ENCODE measurements around the gene NACC1.
A peak's percentile ranks its signal among the peaks of the same experiment; 100 is the strongest.

DNA sequence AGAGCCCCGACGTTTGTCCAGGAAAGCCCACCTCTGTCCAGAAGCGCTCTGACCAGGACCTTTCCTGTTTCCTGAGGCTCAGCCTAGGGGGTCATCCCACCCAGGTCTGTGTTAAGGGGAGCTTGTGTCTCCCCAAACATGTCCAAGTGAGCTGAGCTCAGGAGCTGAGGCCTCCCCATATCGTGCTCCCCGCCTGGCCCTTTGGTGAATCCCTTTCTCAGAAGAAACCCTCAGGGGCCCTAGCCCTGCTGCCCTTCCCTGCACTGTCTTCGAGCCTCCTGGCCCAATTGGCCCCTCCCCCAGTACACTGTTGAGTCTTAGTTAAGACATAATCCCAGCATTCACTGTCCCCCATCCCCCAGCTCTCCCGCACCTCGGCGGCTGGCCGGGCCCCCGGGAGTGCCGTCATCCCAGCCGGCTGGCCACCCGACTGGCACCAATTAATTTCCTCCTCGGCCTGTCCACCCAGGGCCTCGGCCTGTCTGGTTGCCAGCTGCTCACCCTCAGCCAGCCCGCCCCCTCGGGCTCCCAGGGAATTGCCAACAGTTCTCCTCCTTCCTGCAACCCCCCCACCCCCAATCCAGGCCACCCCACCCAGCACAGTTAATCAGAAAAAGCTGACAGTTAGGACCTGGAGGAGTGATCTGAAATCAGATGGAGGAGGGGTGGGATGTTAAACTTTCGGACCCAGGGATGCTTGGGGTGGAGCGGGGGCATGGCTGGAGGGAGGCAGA lies 45.7 kb downstream of the NACC1 start:
- TF ChIP-seq, protein P1, sequence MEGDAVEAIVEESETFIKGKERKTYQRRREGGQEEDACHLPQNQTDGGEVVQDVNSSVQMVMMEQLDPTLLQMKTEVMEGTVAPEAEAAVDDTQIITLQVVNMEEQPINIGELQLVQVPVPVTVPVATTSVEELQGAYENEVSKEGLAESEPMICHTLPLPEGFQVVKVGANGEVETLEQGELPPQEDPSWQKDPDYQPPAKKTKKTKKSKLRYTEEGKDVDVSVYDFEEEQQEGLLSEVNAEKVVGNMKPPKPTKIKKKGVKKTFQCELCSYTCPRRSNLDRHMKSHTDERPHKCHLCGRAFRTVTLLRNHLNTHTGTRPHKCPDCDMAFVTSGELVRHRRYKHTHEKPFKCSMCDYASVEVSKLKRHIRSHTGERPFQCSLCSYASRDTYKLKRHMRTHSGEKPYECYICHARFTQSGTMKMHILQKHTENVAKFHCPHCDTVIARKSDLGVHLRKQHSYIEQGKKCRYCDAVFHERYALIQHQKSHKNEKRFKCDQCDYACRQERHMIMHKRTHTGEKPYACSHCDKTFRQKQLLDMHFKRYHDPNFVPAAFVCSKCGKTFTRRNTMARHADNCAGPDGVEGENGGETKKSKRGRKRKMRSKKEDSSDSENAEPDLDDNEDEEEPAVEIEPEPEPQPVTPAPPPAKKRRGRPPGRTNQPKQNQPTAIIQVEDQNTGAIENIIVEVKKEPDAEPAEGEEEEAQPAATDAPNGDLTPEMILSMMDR (IDR thresholded peaks at IDR 0.05), result no peak
- TF ChIP-seq, protein P2, sequence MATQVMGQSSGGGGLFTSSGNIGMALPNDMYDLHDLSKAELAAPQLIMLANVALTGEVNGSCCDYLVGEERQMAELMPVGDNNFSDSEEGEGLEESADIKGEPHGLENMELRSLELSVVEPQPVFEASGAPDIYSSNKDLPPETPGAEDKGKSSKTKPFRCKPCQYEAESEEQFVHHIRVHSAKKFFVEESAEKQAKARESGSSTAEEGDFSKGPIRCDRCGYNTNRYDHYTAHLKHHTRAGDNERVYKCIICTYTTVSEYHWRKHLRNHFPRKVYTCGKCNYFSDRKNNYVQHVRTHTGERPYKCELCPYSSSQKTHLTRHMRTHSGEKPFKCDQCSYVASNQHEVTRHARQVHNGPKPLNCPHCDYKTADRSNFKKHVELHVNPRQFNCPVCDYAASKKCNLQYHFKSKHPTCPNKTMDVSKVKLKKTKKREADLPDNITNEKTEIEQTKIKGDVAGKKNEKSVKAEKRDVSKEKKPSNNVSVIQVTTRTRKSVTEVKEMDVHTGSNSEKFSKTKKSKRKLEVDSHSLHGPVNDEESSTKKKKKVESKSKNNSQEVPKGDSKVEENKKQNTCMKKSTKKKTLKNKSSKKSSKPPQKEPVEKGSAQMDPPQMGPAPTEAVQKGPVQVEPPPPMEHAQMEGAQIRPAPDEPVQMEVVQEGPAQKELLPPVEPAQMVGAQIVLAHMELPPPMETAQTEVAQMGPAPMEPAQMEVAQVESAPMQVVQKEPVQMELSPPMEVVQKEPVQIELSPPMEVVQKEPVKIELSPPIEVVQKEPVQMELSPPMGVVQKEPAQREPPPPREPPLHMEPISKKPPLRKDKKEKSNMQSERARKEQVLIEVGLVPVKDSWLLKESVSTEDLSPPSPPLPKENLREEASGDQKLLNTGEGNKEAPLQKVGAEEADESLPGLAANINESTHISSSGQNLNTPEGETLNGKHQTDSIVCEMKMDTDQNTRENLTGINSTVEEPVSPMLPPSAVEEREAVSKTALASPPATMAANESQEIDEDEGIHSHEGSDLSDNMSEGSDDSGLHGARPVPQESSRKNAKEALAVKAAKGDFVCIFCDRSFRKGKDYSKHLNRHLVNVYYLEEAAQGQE (IDR thresholded peaks at IDR 0.05), result no peak
- TF ChIP-seq POLR2A (IDR thresholded peaks at IDR 0.05; ENCODE audit: low read length) (peak; percentile 19; the same call in 1 of the 2 replicates), CEBPB (IDR thresholded peaks at IDR 0.05) (peak in 1 of 2 experiments; percentile 44; a peak in 2 of 4 replicates), RAD21 (conservative IDR thresholded peaks at IDR 0.05 in 1 of 2, IDR thresholded peaks at IDR 0.05 in 1 of 2) (peak; percentile 5 to 31; a peak in 1 of 5 replicates), MAX (IDR thresholded peaks at IDR 0.05) (no peak; the same call in 1 of the 2 replicates), CBX8 (IDR thresholded peaks at IDR 0.05) (no peak), JUNB (IDR thresholded peaks at IDR 0.05) (no peak), ELK1 (IDR thresholded peaks at IDR 0.05; ENCODE audit: low read depth, low read length) (no peak), MYC (IDR thresholded peaks at IDR 0.05; ENCODE audit: borderline replicate concordance, low read length) (no peak), RARB (CRISPR knock-in tag; IDR thresholded peaks at IDR 0.05) (no peak; the same call in 1 of the 2 replicates)
